NCI-H2029 treated with DMSO at 0.1 percent for 48 hours (cell line): ENCODE data around the gene IWS1.
"Not testable (repeated sequence)": the region's sequence is repeated elsewhere in the genome, so short reads cannot be mapped to it uniquely, and the experiment has no call there.

ENCODE experiments used
- DNase-seq: peaks from one replicate; lab custom pipeline; 2025; lab: John Stamatoyannopoulos, UW

Gene IWS1

DNA sequence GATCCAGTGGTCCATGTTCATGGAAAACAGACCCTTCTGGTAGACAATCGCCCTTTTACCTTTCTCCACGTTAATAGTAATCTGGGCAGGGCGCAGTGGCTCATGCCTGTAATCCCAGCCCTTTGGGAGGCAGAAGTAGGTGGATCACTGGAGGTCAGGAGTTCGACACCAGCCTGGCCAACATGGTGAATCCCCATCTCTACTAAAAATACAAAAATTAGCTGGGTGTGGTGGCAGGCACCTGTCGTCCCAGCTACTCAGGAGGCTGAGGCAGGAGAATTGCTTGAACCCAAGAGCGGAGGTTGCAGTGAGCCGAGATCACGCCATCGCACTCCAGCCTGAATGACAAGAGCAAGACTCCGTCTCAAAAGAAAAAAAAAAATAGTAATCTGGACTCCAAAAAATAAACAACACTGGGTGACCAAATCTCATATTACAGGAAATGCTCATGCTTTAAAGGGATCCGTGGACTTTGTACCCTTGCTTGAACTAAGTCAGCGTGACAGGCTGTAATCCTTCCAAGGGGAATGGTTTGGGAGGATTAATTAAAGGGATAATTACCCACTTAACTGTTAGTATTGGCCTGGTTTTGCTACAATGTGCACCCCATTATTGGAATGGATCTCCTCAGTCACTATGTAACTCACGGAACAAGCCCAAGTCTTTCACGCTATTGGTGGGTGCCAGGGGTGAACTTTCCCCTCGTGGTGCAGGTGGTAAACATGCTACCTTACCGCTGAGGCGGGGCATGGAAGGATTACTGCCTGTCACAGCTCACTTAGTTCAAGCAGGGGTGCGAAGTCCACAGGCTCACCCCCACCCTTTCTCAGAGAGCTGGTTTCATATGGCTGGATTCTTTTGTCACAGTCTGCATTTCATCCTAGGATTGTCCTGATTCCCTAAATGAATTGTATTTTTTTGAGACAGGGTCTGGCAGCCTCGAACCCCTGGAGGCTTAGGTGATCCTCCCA lies 71.4 kb downstream of the IWS1 start:
- DNase-seq = no peak

DNA sequence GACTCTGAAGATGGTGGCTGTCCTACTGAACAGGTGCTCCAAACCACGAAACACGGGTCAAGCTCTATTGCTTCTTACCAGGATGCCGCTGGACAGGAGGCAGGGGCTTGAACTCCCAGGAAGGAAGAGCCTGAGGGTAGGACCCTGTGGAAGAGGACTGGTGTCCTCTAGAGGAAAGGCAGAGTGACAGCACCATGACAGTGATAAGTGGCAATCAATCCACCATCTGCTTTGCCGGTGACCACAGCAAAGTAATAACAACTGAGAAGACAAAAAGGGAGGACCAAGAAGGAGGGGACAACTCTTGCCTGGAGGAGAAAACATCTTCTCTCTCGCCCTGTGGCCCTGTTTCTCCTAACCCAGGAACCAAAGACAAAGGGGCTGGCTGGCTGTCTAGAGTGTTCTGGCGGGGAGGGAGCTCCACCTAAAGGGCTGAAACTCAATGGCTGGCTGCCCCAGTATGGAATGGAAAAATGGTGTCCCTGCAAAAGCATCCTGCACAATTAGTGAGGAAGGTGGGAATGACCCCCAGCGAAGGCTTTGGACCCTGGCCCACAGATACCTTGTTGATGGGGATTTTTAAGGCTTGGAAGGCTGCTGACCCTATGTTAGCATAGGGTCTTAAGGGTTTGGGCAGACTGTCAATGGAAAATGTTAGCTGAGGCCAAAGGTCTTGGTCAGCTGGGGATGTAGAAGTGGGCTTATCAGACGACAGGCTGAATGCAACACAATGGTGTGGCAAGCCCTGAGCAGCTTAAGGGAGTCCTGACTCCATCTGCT lies 72.7 kb downstream of the IWS1 start:
- no peak for DNase-seq

DNA sequence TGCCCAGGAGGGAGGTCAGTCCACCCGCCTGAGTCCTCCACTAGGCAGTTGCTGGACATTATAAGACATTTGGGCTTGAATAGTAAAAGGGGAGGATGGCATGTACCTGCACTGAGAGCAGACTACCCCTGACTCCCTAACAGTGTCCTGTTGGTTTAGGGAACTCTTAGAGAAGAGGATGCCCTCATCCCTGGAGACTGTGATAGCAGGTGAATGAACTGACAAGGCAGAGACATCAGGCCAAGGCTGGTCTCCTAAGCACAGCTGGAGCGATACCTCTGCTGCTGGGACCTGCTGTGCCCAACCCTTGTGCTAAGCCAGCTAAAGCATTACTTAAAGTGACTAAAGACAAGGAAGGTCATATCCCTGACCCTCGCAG lies 73.3 kb downstream of the IWS1 start:
- no peak for DNase-seq

DNA sequence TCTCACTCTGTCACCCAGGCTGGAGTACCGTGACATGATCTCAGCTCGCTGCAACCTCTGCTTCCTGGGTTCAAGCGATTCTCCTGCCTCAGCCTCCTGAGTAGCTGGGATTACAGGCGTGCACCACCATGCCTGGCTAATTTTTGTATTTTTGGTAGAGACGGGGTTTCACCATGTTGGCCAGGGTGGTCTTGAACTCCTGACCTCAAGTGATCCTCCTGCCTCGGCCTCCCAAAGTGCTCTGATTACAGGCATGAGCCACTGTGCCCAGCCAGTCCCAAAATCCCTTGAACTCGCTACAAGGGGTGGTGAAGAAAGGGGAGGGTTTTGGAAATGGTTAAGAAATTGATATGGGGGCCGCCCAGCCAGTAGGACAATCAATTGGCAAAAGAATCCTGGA lies 73.9 kb downstream of the IWS1 start:
- DNase-seq = not testable (repeated sequence)

DNA sequence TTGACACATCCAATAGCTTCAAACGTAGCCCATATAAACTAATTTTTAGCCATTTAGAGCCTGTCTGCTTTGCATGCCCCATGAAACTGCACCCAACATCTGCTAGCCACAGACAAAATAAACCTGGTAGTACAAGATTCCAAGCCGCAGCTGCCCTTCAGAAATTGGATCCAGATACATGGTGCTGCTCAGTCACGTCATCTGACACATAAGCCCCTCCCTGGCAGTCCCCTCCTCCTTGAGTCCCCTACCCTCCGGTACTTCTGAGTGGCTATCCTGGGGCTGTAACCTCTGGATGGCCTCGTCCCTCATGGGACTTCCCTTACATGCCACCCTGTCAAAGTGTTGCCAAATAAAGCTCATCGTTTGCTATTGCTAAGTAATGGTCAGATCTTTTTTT lies 74.3 kb downstream of the IWS1 start:
- no peak for DNase-seq

DNA sequence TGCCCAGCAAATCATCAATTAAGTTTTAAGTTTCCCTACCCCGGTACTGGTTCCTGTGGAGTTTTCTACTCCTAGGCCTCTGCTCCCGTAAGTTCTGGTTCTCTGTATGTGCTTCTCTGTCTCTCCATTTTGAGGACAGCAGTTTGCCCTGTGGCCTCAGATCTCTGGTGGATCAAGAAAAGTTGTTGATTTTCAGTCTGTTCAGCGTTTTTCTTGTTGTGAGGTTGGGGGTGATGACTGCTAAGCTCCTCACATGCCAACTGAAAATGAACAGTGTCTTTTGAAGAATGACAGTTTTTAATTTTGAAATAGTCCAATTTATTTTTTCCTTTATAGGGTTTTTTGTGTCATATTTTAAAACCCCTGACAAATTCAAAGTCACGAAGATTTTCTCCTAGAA lies 76.4 kb downstream of the IWS1 start:
- DNase-seq = no peak

DNA sequence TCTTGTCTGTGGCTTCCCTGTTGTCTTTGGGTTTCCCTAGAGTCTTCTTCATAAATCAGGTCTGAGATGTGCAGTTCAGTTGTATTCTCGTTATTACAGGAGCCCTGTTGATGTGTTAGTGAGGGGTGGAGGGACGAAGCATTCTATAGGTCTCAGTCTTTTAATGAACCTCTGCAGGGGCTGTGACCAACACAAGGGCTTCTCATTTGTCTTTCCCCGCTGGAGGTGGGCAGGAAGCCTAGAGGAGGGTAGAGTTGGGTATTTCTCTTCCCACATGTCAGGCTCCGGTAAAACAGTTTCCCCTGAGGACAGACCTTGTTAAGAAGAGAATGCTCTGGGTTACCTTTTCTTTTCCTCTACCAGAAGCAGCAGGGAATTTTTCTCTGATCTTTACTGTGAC lies 76.9 kb downstream of the IWS1 start:
- no peak for DNase-seq

DNA sequence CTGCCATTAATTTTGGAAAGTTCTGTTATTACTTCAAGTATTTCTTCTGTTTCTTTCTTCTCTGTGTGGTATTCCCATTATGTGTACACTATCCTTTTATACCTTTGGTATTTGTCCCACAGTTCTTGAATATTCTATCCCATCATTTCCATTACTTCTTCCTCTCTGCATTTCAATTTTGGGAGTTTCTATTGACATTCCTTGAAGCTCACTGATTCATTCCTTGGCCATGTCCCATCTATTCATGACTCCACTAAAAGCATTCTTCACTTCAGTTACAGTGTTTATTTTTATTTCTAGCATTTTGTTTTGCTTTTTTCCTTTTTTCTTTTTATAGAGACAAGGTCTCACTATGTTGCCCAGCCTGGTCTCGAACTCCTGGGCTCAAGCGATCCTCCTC lies 77.8 kb downstream of the IWS1 start:
- DNase-seq = no peak

DNA sequence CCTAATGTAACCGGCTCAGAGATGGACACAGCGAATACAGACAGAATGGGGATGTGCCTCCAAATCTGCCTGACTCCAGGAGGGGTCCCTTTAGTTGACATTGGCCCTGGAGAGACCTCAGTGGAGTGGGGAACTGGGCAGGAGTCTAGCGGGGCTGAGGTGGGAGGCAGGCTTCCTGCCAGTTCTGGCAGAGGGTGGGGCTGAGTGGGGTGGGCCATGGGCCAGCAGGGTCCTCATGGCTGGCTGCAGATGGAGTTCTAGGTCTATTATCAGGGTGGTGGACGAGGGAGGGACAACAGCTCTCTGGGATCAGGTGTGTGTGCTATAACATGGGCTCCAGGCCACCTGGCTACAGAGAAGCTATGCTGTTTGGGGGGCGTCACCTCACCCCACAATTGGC lies 86.9 kb downstream of the IWS1 start:
- no peak for DNase-seq

DNA sequence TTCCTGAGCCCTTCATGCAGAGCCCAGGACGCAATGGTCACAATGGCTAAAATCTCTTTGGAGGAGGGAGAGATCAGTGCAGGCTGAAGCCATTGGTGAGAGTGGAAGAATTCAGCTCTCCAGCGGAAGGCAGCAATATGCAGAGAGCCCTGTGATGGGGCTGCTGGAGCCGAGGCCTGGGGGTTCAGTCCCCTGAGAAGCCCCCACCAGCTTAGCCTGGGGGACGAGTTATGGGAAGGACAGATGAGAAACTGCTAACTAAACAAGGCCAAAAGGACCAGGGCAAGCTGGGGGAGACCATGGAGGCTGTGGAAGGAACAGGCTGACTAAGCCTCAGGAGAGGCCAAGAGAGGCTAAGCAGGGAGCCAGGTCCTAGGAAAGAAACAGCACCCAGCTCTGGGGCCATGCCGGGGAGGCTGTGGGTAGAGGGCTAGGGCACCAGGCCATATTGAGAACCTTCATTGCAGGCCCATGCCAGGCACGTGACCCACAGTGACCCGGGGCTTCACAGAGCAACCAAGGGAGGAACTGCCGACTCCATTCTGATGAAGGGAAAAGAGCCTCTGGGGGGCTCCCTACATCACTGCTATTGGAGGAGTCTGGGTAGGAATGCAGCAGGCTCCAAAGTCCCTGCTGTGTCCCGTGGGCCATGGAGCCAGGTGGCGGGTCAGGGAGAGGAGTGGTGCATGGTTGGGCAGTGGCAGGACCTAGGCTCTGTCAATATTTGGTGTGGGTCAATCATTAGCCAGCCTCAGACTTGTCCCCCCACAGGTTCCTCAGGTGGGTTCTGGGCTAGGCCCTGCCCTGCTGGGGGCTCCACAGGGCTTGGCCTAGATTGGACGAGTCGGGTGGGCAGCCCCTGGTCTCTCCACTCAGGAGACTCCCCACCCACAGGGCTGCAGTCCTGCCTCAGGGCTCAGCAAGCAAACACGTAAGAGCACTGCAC lies 88.2 kb downstream of the IWS1 start:
- DNase-seq = no peak

DNA sequence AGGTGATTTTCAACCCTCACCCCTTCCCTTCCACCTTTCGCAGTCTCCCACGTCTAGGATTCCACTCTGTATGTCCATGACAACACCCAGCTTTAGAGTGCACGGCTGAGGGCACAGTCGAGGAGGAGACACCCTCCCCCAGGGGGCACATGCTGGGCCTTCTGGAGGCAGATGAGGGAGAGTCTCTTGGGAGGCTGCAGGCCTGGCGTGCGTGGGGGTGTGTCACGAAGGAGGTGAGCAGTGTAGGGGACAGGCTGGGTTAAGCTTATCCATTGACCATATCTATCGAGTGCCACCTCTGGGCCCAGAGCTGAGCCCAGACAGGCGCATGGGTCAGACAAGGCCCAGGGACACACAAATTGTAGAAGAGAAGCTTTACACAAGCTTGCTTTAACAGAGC lies 89.2 kb downstream of the IWS1 start:
- no peak for DNase-seq

DNA sequence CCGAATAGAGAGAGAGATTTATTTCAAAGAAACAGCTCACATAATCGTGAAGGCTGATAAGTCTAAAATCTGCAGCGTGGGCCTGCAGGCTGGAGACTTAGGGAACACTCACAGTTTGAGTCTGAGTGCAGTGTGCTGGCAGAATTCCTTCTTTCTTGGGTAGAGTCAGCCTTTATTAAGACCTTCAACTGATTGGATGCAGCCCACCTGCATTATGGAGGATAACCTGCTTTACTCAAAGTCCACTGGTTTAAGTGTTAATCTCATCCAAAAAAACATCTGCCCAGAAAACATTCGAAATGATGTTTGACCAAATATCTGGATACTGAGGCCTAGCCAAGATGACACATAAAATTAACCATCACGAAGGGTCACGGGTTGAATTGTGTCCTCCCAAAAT lies 91.8 kb downstream of the IWS1 start:
- no peak for DNase-seq

DNA sequence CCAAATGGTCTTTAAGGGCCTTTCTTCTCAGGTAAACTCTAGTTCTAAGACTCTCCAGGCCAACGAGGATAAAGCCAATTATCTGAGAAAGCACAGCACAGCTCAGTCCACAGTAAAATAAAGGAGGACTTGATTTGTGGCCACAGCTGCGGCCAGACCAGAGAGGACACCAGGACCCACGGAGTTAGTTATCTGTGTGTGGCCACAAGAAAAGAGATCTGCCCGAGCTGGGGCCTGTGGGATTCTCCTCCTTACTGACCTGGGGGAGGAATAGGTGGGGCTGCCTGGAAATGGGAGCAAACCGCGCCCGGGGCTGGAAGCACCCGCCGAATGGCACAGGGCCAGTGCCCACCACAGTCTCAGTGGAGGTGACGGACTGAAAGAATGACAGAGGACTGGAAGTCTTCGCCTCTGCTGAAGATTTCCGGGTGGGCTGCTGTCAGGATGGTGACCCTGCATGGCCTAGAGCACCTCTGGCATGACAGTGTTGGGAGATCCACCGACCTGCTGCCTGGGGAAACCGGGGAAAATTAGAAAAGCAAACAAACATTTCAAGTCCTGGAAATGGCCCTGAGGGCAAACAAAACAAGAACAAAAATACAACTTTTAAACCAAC lies 94.8 kb downstream of the IWS1 start:
- DNase-seq = no peak
